GM19463 (cell line): ENCODE results near the gene KIRREL3.

Experiments used
- ATAC-seq: cut with Tn5 transposase; IDR thresholded peaks from one replicate; pipeline ENCODE4 v1.9.1; 2021; ENCODE audit warnings: mild to moderate bottlenecking, moderate library complexity; ENCODE audit not compliant: unreplicated experiment

Gene KIRREL3

GRCh38 chr11:126546694-126547093 is 453.9 kb downstream of the KIRREL3 start:
- no peak for ATAC-seq

GRCh38 chr11:126546191-126546590 is 454.4 kb downstream of the KIRREL3 start:
- no peak for ATAC-seq

GRCh38 chr11:126545057-126545555 is 455.5 kb downstream of the KIRREL3 start:
- no peak for ATAC-seq

- ATAC-seq, result no peak
Observed at GRCh38 chr11:126544108-126545056, 456.2 kb downstream of the KIRREL3 start.

GRCh38 chr11:126543691-126544090 is 456.9 kb downstream of the KIRREL3 start:
- no peak for ATAC-seq

GRCh38 chr11:126542334-126543015 is 458.1 kb downstream of the KIRREL3 start:
- ATAC-seq, result no peak

- ATAC-seq, result no peak
Observed at GRCh38 chr11:126538071-126538470, 462.5 kb downstream of the KIRREL3 start.

GRCh38 chr11:126537492-126537891 is 463.1 kb downstream of the KIRREL3 start:
- ATAC-seq, result no peak

GRCh38 chr11:126534141-126534805 is 466.3 kb downstream of the KIRREL3 start:
- ATAC-seq, result no peak

- no peak for ATAC-seq
Observed at GRCh38 chr11:126533560-126533959, 467.0 kb downstream of the KIRREL3 start.

- no peak for ATAC-seq
Observed at GRCh38 chr11:126530416-126530815, 470.2 kb downstream of the KIRREL3 start.

GRCh38 chr11:126529037-126529436 is 471.5 kb downstream of the KIRREL3 start:
- no peak for ATAC-seq

GRCh38 chr11:126528075-126528474 is 472.5 kb downstream of the KIRREL3 start:
- no peak for ATAC-seq

GRCh38 chr11:126527651-126528050 is 472.9 kb downstream of the KIRREL3 start:
- no peak for ATAC-seq

GRCh38 chr11:126526471-126526870 is 474.1 kb downstream of the KIRREL3 start:
- no peak for ATAC-seq

GRCh38 chr11:126525702-126526101 is 474.9 kb downstream of the KIRREL3 start:
- no peak for ATAC-seq

- ATAC-seq, result no peak
Observed at GRCh38 chr11:126525216-126525615, 475.4 kb downstream of the KIRREL3 start.

GRCh38 chr11:126523441-126524205 is 476.9 kb downstream of the KIRREL3 start:
- no peak for ATAC-seq

GRCh38 chr11:126522606-126523005 is 478.0 kb downstream of the KIRREL3 start:
- ATAC-seq, result no peak

GRCh38 chr11:126522152-126522551 is 478.4 kb downstream of the KIRREL3 start:
- ATAC-seq, result no peak

- no peak for ATAC-seq
Observed at GRCh38 chr11:126521196-126521595, 479.4 kb downstream of the KIRREL3 start.
